VCaP (cell line): ENCODE results near the gene HCFC1.

Source experiments
- H3K27ac ChIP-seq: fragments of 450-650 bp; 2 replicates; pipeline ENCODE4 v1.5.1; 2017
- TF ChIP-seq, protein P1 (sequence below): fragments of 450-650 bp; conservative IDR thresholded peaks from 2 replicates; pipeline ENCODE4 v1.5.1; 2017; ENCODE audit warnings: mild to moderate bottlenecking, moderate library complexity

The HCFC1 gene

DNA sequence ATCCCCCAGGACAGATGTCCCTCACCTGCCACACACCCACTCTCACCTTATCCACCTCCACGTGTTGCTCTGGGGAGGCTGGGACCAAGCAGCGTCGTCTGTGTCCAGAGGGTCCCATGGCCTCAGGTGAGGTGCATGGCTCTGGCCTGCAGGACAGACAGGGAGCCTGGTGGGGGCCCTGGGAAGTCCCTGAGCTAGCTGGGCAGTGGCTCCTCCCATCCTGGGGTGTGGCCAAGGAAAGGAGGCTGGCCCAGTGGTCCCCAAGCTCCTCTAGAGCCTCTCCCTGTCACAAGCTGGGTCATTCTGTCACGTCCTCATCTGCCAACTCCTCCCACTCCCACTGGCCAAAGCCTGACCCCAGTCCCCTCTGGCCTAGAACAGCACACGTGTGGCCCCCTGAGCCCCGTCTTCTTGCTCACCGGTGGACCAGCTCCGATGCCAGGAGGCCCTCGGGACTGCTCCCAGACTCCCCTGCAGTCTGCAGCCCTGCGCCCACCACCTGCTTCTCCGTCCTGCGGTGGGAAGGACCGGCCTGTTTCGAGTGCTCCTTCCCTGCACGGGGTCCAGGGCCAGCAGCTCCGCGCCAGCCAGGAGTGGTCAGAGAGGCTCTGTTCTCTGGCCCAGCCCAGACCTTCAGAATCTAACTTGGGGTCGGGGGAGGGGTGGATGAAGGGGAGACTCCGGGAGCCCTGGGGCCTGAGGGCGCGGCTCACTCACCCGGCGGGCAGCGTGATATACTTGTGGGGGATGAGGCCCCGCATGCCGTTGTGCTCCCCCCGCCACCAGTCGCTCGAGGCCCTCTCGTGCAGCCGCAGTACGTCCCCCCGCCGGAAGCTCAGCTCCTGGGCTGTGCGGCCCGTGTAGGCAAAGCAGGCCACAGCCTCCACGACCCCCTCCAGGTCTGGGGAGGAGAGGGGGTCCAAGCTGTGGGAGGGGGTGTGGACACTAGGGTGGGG lies 62.3 kb downstream of the HCFC1 start:
- H3K27ac ChIP-seq, result no peak overlapping the region
- TF ChIP-seq, protein P1, sequence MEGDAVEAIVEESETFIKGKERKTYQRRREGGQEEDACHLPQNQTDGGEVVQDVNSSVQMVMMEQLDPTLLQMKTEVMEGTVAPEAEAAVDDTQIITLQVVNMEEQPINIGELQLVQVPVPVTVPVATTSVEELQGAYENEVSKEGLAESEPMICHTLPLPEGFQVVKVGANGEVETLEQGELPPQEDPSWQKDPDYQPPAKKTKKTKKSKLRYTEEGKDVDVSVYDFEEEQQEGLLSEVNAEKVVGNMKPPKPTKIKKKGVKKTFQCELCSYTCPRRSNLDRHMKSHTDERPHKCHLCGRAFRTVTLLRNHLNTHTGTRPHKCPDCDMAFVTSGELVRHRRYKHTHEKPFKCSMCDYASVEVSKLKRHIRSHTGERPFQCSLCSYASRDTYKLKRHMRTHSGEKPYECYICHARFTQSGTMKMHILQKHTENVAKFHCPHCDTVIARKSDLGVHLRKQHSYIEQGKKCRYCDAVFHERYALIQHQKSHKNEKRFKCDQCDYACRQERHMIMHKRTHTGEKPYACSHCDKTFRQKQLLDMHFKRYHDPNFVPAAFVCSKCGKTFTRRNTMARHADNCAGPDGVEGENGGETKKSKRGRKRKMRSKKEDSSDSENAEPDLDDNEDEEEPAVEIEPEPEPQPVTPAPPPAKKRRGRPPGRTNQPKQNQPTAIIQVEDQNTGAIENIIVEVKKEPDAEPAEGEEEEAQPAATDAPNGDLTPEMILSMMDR, result no peak

DNA sequence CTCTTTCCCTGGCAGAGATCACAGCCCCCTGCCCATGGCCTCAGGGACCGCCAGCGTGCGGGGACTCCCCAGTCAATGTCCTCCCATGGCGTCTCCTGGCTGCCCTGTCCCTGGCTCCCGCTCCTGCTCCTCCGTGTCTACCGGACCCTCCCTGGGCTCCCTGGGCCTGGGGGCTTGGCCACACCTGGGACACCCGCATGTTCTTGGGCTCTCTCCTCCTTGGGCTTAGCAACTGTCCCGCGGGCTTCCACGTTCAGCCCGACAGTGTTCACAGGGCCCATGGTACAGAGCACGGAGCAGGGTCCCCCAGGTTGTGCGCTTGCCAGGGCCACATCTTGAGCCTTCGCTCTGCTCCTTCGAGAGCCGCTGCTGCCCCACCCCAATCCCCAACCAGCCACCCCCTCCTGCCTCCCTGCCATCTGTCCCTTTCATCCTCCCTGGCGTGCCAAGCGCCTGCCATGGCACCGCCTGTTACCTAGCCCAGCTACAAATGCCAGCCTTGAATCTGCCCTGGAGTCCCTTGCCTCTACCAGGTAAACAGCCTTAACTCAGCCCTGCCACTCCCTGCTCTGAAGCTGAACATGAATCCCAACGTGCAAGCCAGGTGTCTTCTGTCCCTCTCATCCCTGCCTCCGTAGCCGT lies 63.3 kb downstream of the HCFC1 start:
- TF ChIP-seq, protein P1, result no peak
- no peak overlapping the region for H3K27ac ChIP-seq

DNA sequence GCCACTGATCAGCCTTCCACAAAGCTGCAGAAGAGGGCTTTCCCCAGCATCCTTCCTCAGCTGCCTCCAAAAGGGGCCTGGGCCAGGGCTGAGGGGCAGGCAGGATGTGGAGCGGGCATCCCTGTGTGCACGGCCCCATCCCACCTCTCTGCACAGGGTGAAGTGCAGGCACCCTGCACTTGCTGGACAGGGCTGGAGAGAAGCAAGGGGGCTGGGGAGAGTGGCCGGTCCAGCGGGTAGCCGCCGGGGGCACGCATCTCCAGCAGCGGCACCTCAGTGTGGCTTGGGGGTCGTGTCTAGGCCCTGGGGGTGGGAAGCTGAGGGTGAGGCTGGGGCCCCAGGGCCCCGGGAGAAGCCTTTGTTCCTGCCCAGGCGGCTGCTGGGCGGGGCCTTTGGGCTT lies 64.2 kb downstream of the HCFC1 start:
- TF ChIP-seq, protein P1, result no peak
- H3K27ac ChIP-seq, result no peak overlapping the region

DNA sequence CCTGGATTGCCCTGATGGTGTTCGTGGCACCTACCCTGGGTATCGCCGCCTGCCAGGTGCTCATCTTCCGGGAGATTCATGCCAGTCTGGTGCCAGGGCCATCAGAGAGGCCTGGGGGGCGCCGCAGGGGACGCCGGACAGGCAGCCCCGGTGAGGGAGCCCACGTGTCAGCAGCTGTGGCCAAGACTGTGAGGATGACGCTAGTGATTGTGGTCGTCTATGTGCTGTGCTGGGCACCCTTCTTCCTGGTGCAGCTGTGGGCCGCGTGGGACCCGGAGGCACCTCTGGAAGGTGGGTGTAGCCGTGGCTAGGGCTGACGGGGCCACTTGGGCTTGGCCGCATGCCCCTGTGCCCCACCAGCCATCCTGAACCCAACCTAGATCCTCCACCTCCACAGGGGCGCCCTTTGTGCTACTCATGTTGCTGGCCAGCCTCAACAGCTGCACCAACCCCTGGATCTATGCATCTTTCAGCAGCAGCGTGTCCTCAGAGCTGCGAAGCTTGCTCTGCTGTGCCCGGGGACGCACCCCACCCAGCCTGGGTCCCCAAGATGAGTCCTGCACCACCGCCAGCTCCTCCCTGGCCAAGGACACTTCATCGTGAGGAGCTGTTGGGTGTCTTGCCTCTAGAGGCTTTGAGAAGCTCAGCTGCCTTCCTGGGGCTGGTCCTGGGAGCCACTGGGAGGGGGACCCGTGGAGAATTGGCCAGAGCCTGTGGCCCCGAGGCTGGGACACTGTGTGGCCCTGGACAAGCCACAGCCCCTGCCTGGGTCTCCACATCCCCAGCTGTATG lies 65.3 kb downstream of the HCFC1 start:
- TF ChIP-seq, protein P1, result no peak
- H3K27ac ChIP-seq, result no peak overlapping the region

DNA sequence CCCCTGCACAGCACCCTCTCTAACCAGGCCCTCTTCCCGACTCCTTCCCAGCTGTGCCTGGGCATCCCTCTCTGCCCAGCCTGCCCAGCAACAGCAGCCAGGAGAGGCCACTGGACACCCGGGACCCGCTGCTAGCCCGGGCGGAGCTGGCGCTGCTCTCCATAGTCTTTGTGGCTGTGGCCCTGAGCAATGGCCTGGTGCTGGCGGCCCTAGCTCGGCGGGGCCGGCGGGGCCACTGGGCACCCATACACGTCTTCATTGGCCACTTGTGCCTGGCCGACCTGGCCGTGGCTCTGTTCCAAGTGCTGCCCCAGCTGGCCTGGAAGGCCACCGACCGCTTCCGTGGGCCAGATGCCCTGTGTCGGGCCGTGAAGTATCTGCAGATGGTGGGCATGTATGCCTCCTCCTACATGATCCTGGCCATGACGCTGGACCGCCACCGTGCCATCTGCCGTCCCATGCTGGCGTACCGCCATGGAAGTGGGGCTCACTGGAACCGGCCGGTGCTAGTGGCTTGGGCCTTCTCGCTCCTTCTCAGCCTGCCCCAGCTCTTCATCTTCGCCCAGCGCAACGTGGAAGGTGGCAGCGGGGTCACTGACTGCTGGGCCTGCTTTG lies 66.0 kb downstream of the HCFC1 start:
- H3K27ac ChIP-seq, result no peak overlapping the region
- TF ChIP-seq, protein P1, result no peak

DNA sequence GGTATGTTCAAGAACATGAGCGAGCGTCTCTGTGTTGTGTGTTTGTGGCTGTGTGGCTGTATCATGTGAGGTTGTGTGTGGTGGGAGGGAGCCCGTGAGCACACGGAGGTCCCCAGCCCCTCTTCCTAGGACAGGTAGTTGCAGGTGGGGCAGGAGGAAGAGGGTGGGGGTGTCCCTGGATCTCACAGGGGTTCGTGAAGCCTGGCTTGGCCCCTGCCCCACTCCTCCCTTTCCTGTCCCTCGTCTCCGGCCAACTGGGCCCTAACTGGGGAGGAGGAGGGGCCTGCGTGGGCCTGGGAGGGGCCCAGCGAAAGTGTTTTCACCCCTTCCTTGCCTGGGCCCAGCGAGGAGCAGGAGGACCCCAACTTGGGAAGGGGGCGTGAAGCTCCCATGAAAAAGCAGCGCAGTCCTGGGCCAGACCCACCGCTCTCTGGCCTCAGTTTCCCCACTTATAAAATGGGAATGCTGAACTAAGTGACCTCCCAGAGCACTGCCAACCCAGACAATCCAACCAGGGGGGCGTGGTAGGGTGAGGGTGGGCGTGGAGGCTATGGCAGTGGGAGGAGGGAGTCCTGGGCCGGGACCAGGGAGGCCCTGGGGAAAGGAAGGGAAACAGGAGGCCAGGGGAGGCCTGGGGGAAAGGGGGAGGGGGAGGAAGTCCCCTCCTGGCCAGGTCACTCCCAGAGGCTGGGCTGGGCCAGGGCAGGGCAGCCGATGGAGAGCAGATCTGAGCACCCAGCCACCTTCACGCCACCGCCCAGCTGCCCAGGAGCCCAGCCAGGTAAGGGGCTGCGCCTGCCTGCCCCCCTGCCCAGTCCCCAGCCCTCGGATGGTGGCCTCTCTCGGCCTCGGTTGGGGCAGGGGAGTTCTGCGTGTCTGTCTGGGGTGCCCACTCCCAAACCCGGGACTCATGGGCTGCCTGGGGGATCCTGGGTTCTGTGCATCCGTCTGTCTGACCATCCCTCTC lies 67.3 kb downstream of the HCFC1 start, which contains the start of gene AVPR2:
TSS of gene AVPR2 (plus strand) at position 683 of the 967 bp plus-strand sequence. CDS start 473 bp downstream, outside the sequence.
- TF ChIP-seq, protein P1, result no peak
- no peak within 1 kb of the TSS for H3K27ac ChIP-seq
